ENCODE data around the gene EME2. TPM values are rescaled to one million over a fixed set of nuclear protein-coding genes. Genes with fewer than 3 reads are reported as not detected.

The EME2 gene
- polyA plus RNA-seq, 6 donors from 2014 or later, result 0.43 to 2.8 (median 0.93) TPM

GRCh38 chr16:1781254-1781653 is 8.6 kb downstream of the EME2 start:
- Mint-ChIP-seq H3K27me3 (no peaks in the 10 kb centered on the region), H3K4me1 (peaks cover 21 to 36% (median 26%) of the 10 kb centered on the region in 3 donors), H3K4me3 (peak overlapping the region; percentile 79 to 94 (median 88)), H3K9me3 (no peaks in the 10 kb centered on the region), H3K27ac (peak overlapping the region in 5 of 6 donors; percentile 16 to 83 (median 64)), H3K36me3 (no peaks in the 10 kb centered on the region)
- no peak for DNase-seq
- ATAC-seq (ENCODE audit: low read depth in 2 of 2), result no peak

DNA sequence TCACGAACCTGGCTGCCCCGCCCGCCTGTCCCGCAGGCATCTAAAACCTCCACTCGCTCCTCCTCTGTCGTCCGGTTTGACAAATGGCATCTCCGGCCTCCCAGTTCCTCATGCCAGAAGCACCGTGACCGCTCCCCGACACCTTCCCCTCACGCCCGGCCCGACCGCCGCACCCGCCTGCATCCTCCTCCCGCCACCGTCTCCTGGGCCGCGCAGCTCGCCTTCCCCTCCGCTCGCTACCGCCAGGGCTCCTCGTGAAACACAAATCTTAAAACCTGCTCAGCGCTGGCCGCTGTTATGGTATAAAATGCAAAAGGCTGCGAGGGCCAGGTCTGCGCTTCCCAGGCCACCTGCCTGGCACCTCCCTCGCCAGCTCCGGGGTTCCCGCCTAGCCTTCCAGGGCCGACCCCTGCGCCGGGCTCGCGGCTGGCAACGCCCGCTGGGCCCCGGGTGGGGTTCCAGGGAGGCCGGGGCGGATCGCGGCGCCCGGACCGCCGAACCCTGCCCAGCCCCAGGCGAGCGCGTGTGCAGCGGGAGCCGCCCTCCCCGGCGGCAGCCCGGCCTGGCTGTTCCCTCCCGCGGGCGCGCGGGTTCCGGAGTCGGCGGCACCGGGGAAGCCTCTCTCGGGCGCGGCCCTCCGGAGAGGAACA is 9.3 kb downstream of the EME2 start:
- DNase-seq (peak; percentile 38), ATAC-seq (ENCODE audit: low read depth in 2 of 2) (peak; percentile 6 to 7)
- Mint-ChIP-seq H3K9me3 (no peaks in the 10 kb centered on the region), H3K36me3 (no peaks in the 10 kb centered on the region), H3K27me3 (no peaks in the 10 kb centered on the region), H3K4me1 (peaks cover 21 to 36% (median 26%) of the 10 kb centered on the region in 3 donors), H3K4me3 (peak overlapping the region; percentile 86 to 95 (median 91)), H3K27ac (peak overlapping the region; percentile 15 to 90 (median 56))

- Mint-ChIP-seq H3K4me3 (peak within 1 kb of the TSS; percentile 86 to 96 (median 94)), H3K27me3 (no peaks in the 10 kb centered on the region), H3K27ac (peak within 1 kb of the TSS; percentile 47 to 92 (median 82)), H3K9me3 (no peaks in the 10 kb centered on the region), H3K36me3 (no peaks in the 10 kb centered on the region), H3K4me1 (peaks cover 21 to 36% (median 26%) of the 10 kb centered on the region in 3 donors)
- DNase-seq, result peak; percentile 99
- ATAC-seq (ENCODE audit: low read depth in 2 of 2), result peak; percentile 85 to 86
Measured at GRCh38 chr16:1782408-1783264, 10.0 kb downstream of the EME2 start, which contains the start of the genes NUBP2 and SPSB3. TSS of gene NUBP2 (plus strand) at chr16:1782960. CDS start at chr16:1783021, 61 bp downstream. TSS of gene SPSB3 (minus strand) at chr16:1782571. CDS start at chr16:1781483, 1,088 bp downstream.

- H3K9me3 Mint-ChIP-seq, result no peaks in the 10 kb centered on the region
- peaks cover 22 to 37% (median 26%) of the 10 kb centered on the region in 3 donors for H3K4me1 Mint-ChIP-seq
- H3K27ac Mint-ChIP-seq, result peak overlapping the region in 2 of 6 donors; percentile 88 to 92
- DNase-seq (no peak), ATAC-seq (ENCODE audit: low read depth in 2 of 2) (no peak)
- peaks cover 0 to 7% of the 10 kb centered on the region in 2 donors for H3K36me3 Mint-ChIP-seq
- H3K27me3 Mint-ChIP-seq, result no peaks in the 10 kb centered on the region
- H3K4me3 Mint-ChIP-seq, result peak overlapping the region; percentile 46 to 86 (median 72)
Measured at GRCh38 chr16:1784977-1785845, 12.6 kb downstream of the EME2 start.

DNA sequence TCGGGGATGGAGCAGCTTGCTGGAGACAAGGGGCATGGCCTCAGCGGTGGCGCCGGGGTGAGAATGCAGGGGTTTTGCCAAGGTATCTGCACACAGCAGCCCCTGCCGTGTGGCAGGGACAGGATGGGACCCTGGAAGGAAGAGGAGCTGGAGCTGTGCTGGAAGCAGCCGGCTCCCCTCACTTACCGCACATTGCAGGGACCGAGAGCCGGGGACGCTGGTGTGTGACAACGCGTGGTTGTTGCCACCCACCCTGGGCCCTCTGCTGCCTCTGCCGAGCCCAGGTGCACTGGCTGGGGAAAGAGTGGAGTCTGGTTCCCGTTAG is 13.2 kb downstream of the EME2 start:
- ATAC-seq (ENCODE audit: low read depth in 2 of 2) (no peak), DNase-seq (no peak)
- H3K27me3 Mint-ChIP-seq, result no peaks in the 10 kb centered on the region
- H3K36me3 Mint-ChIP-seq, result peaks cover 0 to 7% of the 10 kb centered on the region in 2 donors
- H3K27ac Mint-ChIP-seq, result no peak overlapping the region
- H3K4me3 Mint-ChIP-seq, result peak overlapping the region in 4 of 8 donors; percentile 8 to 59 (median 46)
- no peaks in the 10 kb centered on the region for H3K9me3 Mint-ChIP-seq
- H3K4me1 Mint-ChIP-seq, result peaks cover 22 to 37% (median 26%) of the 10 kb centered on the region in 3 donors

DNA sequence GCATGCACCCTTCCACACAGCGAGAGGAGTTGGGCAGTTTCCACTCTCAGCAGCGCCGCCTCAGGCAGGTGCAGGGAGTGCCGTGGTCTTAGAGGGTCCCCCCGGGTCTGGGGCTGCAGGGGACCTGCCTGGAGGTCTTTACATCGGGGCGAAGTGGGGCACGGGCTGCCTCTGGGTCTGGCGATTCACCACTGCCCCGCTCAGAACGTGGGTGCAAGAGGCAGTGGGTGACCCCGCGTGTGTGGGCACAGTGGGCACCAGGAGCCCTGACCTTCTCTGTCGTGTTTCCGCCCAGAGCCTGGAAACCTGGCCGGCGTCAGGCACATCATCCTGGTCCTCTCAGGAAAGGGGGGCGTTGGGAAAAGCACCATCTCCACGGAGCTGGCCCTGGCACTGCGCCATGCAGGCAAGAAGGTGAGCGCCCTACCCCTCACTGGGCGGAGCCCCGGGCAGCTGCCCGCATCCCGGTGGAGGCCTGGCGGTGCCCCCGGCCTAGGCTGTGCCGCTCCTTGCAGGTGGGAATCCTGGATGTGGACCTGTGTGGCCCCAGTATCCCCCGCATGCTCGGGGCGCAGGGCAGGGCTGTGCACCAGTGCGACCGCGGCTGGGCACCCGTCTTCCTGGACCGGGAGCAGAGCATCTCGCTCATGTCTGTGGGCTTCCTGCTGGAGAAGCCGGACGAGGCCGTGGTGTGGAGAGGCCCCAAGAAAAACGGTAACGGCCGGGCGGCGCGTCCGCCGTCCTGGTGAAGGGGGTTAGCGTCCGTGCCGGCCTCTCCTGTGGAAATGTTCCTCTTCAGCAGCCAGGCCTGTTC is 13.8 kb downstream of the EME2 start:
- H3K36me3 Mint-ChIP-seq, result peaks cover 0 to 7% of the 10 kb centered on the region in 2 donors
- no peaks in the 10 kb centered on the region for H3K27me3 Mint-ChIP-seq
- H3K4me3 Mint-ChIP-seq, result peak overlapping the region in 1 of 8 donors; percentile 8
- H3K9me3 Mint-ChIP-seq, result no peaks in the 10 kb centered on the region
- DNase-seq (no peak), ATAC-seq (ENCODE audit: low read depth in 2 of 2) (no peak)
- H3K4me1 Mint-ChIP-seq, result peaks cover 18 to 31% (median 20%) of the 10 kb centered on the region in 3 donors
- no peak overlapping the region for H3K27ac Mint-ChIP-seq

GRCh38 chr16:1787056-1787321 is 14.4 kb downstream of the EME2 start:
- peak overlapping the region in 1 of 8 donors; percentile 12 for H3K4me3 Mint-ChIP-seq
- no peaks in the 10 kb centered on the region for H3K9me3 Mint-ChIP-seq
- H3K27me3 Mint-ChIP-seq, result no peaks in the 10 kb centered on the region
- peak overlapping the region in 1 of 6 donors; percentile 42 for H3K27ac Mint-ChIP-seq
- ATAC-seq (ENCODE audit: low read depth in 2 of 2) (no peak), DNase-seq (no peak)
- H3K4me1 Mint-ChIP-seq, result peaks cover 13 to 27% (median 15%) of the 10 kb centered on the region in 3 donors
- H3K36me3 Mint-ChIP-seq, result peaks cover 0 to 7% of the 10 kb centered on the region in 2 donors

GRCh38 chr16:1787322-1788094 is 14.9 kb downstream of the EME2 start:
- peaks cover 13 to 25% (median 15%) of the 10 kb centered on the region in 3 donors for H3K4me1 Mint-ChIP-seq
- no peak overlapping the region for H3K4me3 Mint-ChIP-seq
- no peaks in the 10 kb centered on the region for H3K27me3 Mint-ChIP-seq
- no peak overlapping the region for H3K27ac Mint-ChIP-seq
- H3K9me3 Mint-ChIP-seq, result no peaks in the 10 kb centered on the region
- DNase-seq (no peak), ATAC-seq (ENCODE audit: low read depth in 2 of 2) (no peak)
- peaks cover 0 to 7% of the 10 kb centered on the region in 2 donors for H3K36me3 Mint-ChIP-seq

GRCh38 chr16:1788095-1788707 is 15.6 kb downstream of the EME2 start:
- no peak overlapping the region for H3K27ac Mint-ChIP-seq
- peaks cover 12 to 21% (median 15%) of the 10 kb centered on the region in 3 donors for H3K4me1 Mint-ChIP-seq
- no peaks in the 10 kb centered on the region for H3K9me3 Mint-ChIP-seq
- no peak overlapping the region for H3K4me3 Mint-ChIP-seq
- ATAC-seq (ENCODE audit: low read depth in 2 of 2), result no peak
- H3K27me3 Mint-ChIP-seq, result no peaks in the 10 kb centered on the region
- H3K36me3 Mint-ChIP-seq, result peaks cover 0 to 7% of the 10 kb centered on the region in 2 donors
- no peak for DNase-seq

GRCh38 chr16:1788708-1789100 is 16.1 kb downstream of the EME2 start:
- H3K27ac Mint-ChIP-seq, result no peak overlapping the region
- ATAC-seq (ENCODE audit: low read depth in 2 of 2) (no peak), DNase-seq (no peak)
- no peaks in the 10 kb centered on the region for H3K9me3 Mint-ChIP-seq
- H3K36me3 Mint-ChIP-seq, result peaks cover 0 to 7% of the 10 kb centered on the region in 2 donors
- H3K27me3 Mint-ChIP-seq, result no peaks in the 10 kb centered on the region
- H3K4me1 Mint-ChIP-seq, result peaks cover 9 to 16% (median 15%) of the 10 kb centered on the region in 3 donors
- no peak overlapping the region for H3K4me3 Mint-ChIP-seq

DNA sequence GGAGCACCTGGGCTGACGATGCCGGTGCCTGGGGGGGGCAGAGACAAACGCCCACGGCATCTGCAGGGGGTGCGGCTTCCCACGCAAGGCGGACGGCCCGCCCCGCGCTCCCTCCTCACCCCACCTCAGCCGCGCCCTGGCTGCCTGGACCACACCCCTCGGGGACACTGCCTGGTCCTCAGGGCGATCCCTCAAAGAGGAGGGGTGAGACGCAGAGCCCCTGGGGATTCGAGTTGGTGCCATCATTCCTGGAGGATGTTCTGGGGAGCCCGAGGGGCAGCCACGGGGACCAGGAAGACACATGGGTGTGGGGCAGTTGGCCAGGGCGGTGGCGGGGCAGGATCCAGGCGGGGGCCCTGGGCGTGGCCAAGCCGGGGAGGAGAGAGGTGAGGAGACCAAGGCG is 17.0 kb downstream of the EME2 start:
- DNase-seq (no peak), ATAC-seq (ENCODE audit: low read depth in 2 of 2) (no peak)
- no peaks in the 10 kb centered on the region for H3K27me3 Mint-ChIP-seq
- H3K36me3 Mint-ChIP-seq, result peaks cover 0 to 7% of the 10 kb centered on the region in 2 donors
- H3K27ac Mint-ChIP-seq, result no peak overlapping the region
- no peak overlapping the region for H3K4me3 Mint-ChIP-seq
- peaks cover 9 to 15% (median 11%) of the 10 kb centered on the region in 3 donors for H3K4me1 Mint-ChIP-seq
- no peaks in the 10 kb centered on the region for H3K9me3 Mint-ChIP-seq

- DNase-seq, result no peak
- Mint-ChIP-seq H3K9me3 (no peaks in the 10 kb centered on the region), H3K27ac (no peak overlapping the region), H3K36me3 (peaks cover 0 to 7% of the 10 kb centered on the region in 2 donors), H3K4me1 (peaks cover 5 to 11% (median 6%) of the 10 kb centered on the region in 3 donors), H3K4me3 (no peak overlapping the region), H3K27me3 (no peaks in the 10 kb centered on the region)
- ATAC-seq (ENCODE audit: low read depth in 2 of 2), result no peak
Measured at GRCh38 chr16:1790261-1790610, 17.6 kb downstream of the EME2 start.

All from naive B cell (primary cell).